Panc1 (cell line): ENCODE data around the gene ARHGEF39. TPM values are rescaled to one million over a fixed set of nuclear protein-coding genes. Genes with fewer than 3 reads are reported as not detected.

Experiments
- ATAC-seq: fragments of 200-7000 bp; cut with Tn5 transposase; 2 replicates; pipeline ENCODE4 v1.9.1; 2020; ENCODE audit warnings: mild to moderate bottlenecking, moderate library complexity
- BruUV-seq: library from RNA; stranded (reverse); fragments of 400-500 nt; replicated peaks from 2 replicates; lab custom pipeline; 2021; lab: Mats Ljungman, UMichigan
- CTCF ChIA-PET: fragments of 300-600 bp; sonication (Branson Sonifier 250); formaldehyde crosslinking; loops from one replicate; lab custom pipeline; 2022; ENCODE audit warnings: antibody characterized with exemption; lab: Charles Lee
- POLR2A ChIA-PET: fragments of 300-600 bp; sonication (Branson Sonifier 250); formaldehyde crosslinking; loops from one replicate; lab custom pipeline; 2022; ENCODE audit warnings: antibody characterized with exemption; lab: Charles Lee
- DNase-seq: peaks from one replicate; pipeline ENCODE4 v3.0.0-alpha.2; 2010; ENCODE audit warnings: low read depth, low spot score
- H3K27ac ChIP-seq: 2 replicates; pipeline ENCODE4 v1.5.1; 2011; ENCODE audit warnings: mild to moderate bottlenecking, low read length, inconsistent platforms
- H3K27me3 ChIP-seq: fragments of 200-500 bp; sonication (Bioruptor generic); 2 replicates; pipeline ENCODE4 v1.6.0; 2014; ENCODE audit warnings: low read length, inconsistent platforms; ENCODE audit not compliant: control insufficient read depth, insufficient read depth
- H3K36me3 ChIP-seq: fragments of 200-500 bp; sonication (Bioruptor generic); 2 replicates; pipeline ENCODE4 v1.5.1; 2014; ENCODE audit warnings: inconsistent platforms, mild to moderate bottlenecking, low read length, moderate library complexity; ENCODE audit not compliant: control insufficient read depth, insufficient read depth
- H3K4me1 ChIP-seq: 2 replicates; pipeline ENCODE4 v1.5.1; 2011; ENCODE audit warnings: inconsistent platforms, mild to moderate bottlenecking, low read length, moderate library complexity; ENCODE audit not compliant: control insufficient read depth, insufficient read depth
- H3K4me3 ChIP-seq, 2 experiments: 2 replicates each; pipeline ENCODE4 v1.5.1; 2011 to 2012; ENCODE audit warnings: low read depth in 2 of 2, low read length in 2 of 2, mild to moderate bottlenecking in 2 of 2, inconsistent platforms in 1 of 2, moderate library complexity in 1 of 2
- H3K9me3 ChIP-seq: fragments of 200-500 bp; sonication (Bioruptor generic); 2 replicates; pipeline ENCODE4 v1.5.1; 2014; ENCODE audit warnings: low read depth, mild to moderate bottlenecking, inconsistent platforms, low read length, moderate library complexity; ENCODE audit not compliant: control insufficient read depth, insufficient read depth
- CTCF ChIP-seq: fragments of 450-650 bp; IDR thresholded peaks from 2 replicates; pipeline ENCODE4 v1.5.1; 2017; ENCODE audit warnings: mild to moderate bottlenecking
- POLR2AphosphoS5 ChIP-seq: IDR thresholded peaks from 2 replicates; pipeline ENCODE4 v1.6.1; 2012; ENCODE audit warnings: mild to moderate bottlenecking, low read depth, low read length, moderate library complexity
- REST ChIP-seq, 2 experiments: IDR thresholded peaks; 2 replicates each; pipeline ENCODE4 v1.6.1; 2011 to 2012; ENCODE audit warnings: low read depth in 2 of 2, control low read depth in 1 of 2, low read length in 1 of 2, mild to moderate bottlenecking in 1 of 2, moderate library complexity in 1 of 2; ENCODE audit not compliant: insufficient read depth in 1 of 2
- SIN3A ChIP-seq: IDR thresholded peaks from 2 replicates; pipeline ENCODE4 v1.6.1; 2012; ENCODE audit warnings: low read depth, mild to moderate bottlenecking, low read length, moderate library complexity, borderline replicate concordance; ENCODE audit not compliant: insufficient read depth
- TCF7L2 ChIP-seq: IDR thresholded peaks from 2 replicates; pipeline ENCODE4 v1.6.1; 2011; ENCODE audit warnings: mild to moderate bottlenecking, low read depth, low read length, inconsistent platforms
- in situ Hi-C: cut with HindIII; loops from 2 replicates; pipeline ENCODE4 v1.10.0; 2016; ENCODE audit warnings: low sequenced_read_pairs, low pct_unique_long_range_greater_than_20kb
- intact Hi-C: fragments of 100-400 bp; cut with micrococcal nuclease; formaldehyde crosslinking; loops from one replicate; pipeline ENCODE4 v1.10.0; 2022; ENCODE audit not compliant: unreplicated experiment
- total RNA-seq: library from RNA; stranded (reverse); gene quantifications from one replicate; pipeline ENCODE4 v1.2.1, GENCODE V29; 2021; ENCODE audit not compliant: unreplicated experiment

Gene ARHGEF39
- total RNA-seq, 1 experiment from 2014 or later, result 34.0 TPM

- Histone ChIP-seq H3K9me3 (no peaks in the 10 kb centered on the region), H3K27ac (no peak overlapping the region), H3K36me3 (peaks cover 37% of the 10 kb centered on the region), H3K4me1 (no peaks in the 10 kb centered on the region), H3K4me3 (no peak overlapping the region), H3K27me3 (no peaks in the 10 kb centered on the region)
- CTCF ChIA-PET, result no interaction called here
- no peak for DNase-seq
- no TSS peak for BruUV-seq
- no peak for ATAC-seq
- in situ Hi-C loops (no loop called here), intact Hi-C loops (loop anchor here (5.0 kb wide), 1 partner anchor 51 kb away; the partner anchor contains the start of genes CCDC107 and RMRP)
- no peak for TF ChIP-seq REST (IDR thresholded peaks at IDR 0.05; ENCODE audit: insufficient read depth in 1 of 2, low read depth in 2 of 2, low read length in 1 of 2)
- POLR2A ChIA-PET, result no interaction called here
Observed at GRCh38 chr9:35708146-35708545, 43.2 kb upstream of the ARHGEF39 start.

- ChIA-PET POLR2A (no interaction called here), CTCF (no interaction called here)
- Histone ChIP-seq H3K27ac (no peak overlapping the region), H3K9me3 (no peaks in the 10 kb centered on the region), H3K4me1 (no peaks in the 10 kb centered on the region), H3K36me3 (peaks cover 38% of the 10 kb centered on the region), H3K4me3 (no peak overlapping the region), H3K27me3 (no peaks in the 10 kb centered on the region)
- no peak for ATAC-seq
- in situ Hi-C loops, result no loop called here
- intact Hi-C loops, result loop anchor here (5.0 kb wide), 1 partner anchor 50 kb away; the partner anchor contains the start of genes CCDC107 and RMRP
- no peak for DNase-seq
- BruUV-seq, result no TSS peak
- TF ChIP-seq POLR2AphosphoS5, result no peak
- no peak for TF ChIP-seq CTCF
- no peak for TF ChIP-seq SIN3A
- TF ChIP-seq REST (IDR thresholded peaks at IDR 0.05; ENCODE audit: insufficient read depth in 1 of 2, low read depth in 2 of 2, low read length in 1 of 2), result no peak
- no peak for TF ChIP-seq TCF7L2
Observed at GRCh38 chr9:35706951-35707350, 42.0 kb upstream of the ARHGEF39 start.
